RCC 7860 (cell line): Measurements from ENCODE around the gene NINL.

Experiments
- DNase-seq: peaks from one replicate; pipeline ENCODE4 v3.0.0-alpha.2; 2015; ENCODE audit warnings: low spot score
- FAIRE-seq: peaks from 2 replicates; lab custom pipeline; 2012; peaks lifted over from hg19 to GRCh38; lab: Jason Lieb, UNC

The NINL gene

GRCh38 chr20:25470045-25470444, 115.3 kb downstream of the NINL start:
- FAIRE-seq (no peak), DNase-seq (no peak)

GRCh38 chr20:25469558-25469957, 115.8 kb downstream of the NINL start:
- DNase-seq (no peak), FAIRE-seq (no peak)

GRCh38 chr20:25468126-25469075, 116.9 kb downstream of the NINL start:
- no peak for FAIRE-seq
- DNase-seq = no peak

GRCh38 chr20:25467441-25467840, 117.9 kb downstream of the NINL start:
- FAIRE-seq = no peak

GRCh38 chr20:25466846-25467245, 118.5 kb downstream of the NINL start:
- no peak for FAIRE-seq

More at GRCh38 chr20:25467441-25467840, 117.9 kb downstream of the NINL start:
- DNase-seq = no peak

GRCh38 chr20:25465243-25466135, 119.8 kb downstream of the NINL start:
- FAIRE-seq (no peak), DNase-seq (no peak)

More at GRCh38 chr20:25466846-25467245, 118.5 kb downstream of the NINL start:
- DNase-seq = no peak

GRCh38 chr20:25464501-25465242, 120.7 kb downstream of the NINL start:
- DNase-seq = no peak
- no peak for FAIRE-seq

GRCh38 chr20:25461786-25462545, 123.4 kb downstream of the NINL start:
- no peak for FAIRE-seq
- no peak for DNase-seq

- DNase-seq (no peak), FAIRE-seq (no peak)
Measured at GRCh38 chr20:25461281-25461650, 124.1 kb downstream of the NINL start.

GRCh38 chr20:25460566-25461280, 124.6 kb downstream of the NINL start:
- FAIRE-seq (no peak), DNase-seq (no peak)

GRCh38 chr20:25459916-25460535, 125.3 kb downstream of the NINL start:
- no peak for DNase-seq
- FAIRE-seq = no peak

GRCh38 chr20:25459111-25459830, 126.1 kb downstream of the NINL start:
- FAIRE-seq (no peak), DNase-seq (no peak)

- no peak for FAIRE-seq
Measured at GRCh38 chr20:25457886-25458680, 127.2 kb downstream of the NINL start.

GRCh38 chr20:25454153-25454900, 131.0 kb downstream of the NINL start:
- FAIRE-seq = no peak
- DNase-seq = no peak

More at GRCh38 chr20:25457886-25458680, 127.2 kb downstream of the NINL start:
- no peak for DNase-seq

GRCh38 chr20:25453035-25453810, 132.1 kb downstream of the NINL start:
- no peak for FAIRE-seq
- DNase-seq = peak; percentile 34

GRCh38 chr20:25452333-25452732, 133.0 kb downstream of the NINL start:
- no peak for DNase-seq
- no peak for FAIRE-seq
